SK-N-SH (cell line): ENCODE results near the gene FLAD1. TPM values are rescaled to one million over a fixed set of nuclear protein-coding genes. Genes with fewer than 3 reads are reported as not detected.

Source experiments
- CTCF ChIA-PET: fragments of 300-600, 350-600 bp; formaldehyde crosslinking; extraction: SDS; loops from one replicate; lab custom pipeline; 2021; lab: Yijun Ruan, JAX
- POLR2A ChIA-PET: fragments of 350-600 bp; sonication (Branson Sonifier 250); formaldehyde crosslinking; extraction: SDS; loops from one replicate; lab custom pipeline; 2020; ENCODE audit warnings: antibody characterized with exemption, inconsistent platforms; lab: Yijun Ruan, JAX
- DNase-seq: peaks from one replicate; pipeline ENCODE4 v3.0.0; 2012
- H2AFZ ChIP-seq: fragments of 200-600 bp; sonication (generic); 2 replicates; pipeline ENCODE4 v1.8.1; 2016; ENCODE audit warnings: antibody characterized with exemption, mild to moderate bottlenecking, low read depth
- H3F3A ChIP-seq: fragments of 200-600 bp; sonication (generic); replicated peaks from 2 replicates; pipeline ENCODE3; 2016; ENCODE audit warnings: antibody characterized with exemption, mild to moderate bottlenecking; ENCODE audit not compliant: insufficient read depth
- H3K27ac ChIP-seq, 2 experiments: fragments of 200-500 bp in 1 of 2; fragments of 200-600 bp in 1 of 2; sonication (Bioruptor generic) in 1 of 2; sonication (generic), shearing (Covaris generic) in 1 of 2; 2 replicates each; pipeline versions ENCODE4 v1.5.1 to v1.6.1; 2014 to 2016; ENCODE audit warnings: low read depth in 2 of 2, inconsistent platforms in 1 of 2, low read length in 1 of 2, mild to moderate bottlenecking in 1 of 2, mixed read lengths in 1 of 2
- H3K27me3 ChIP-seq: fragments of 200-600 bp; sonication (generic), shearing (Covaris generic); 2 replicates; pipeline ENCODE4 v1.6.1; 2016; ENCODE audit warnings: mixed run types; ENCODE audit not compliant: insufficient read depth
- H3K36me3 ChIP-seq, 2 experiments: fragments of 200-500 bp in 1 of 2; fragments of 200-600 bp in 1 of 2; sonication (Bioruptor generic) in 1 of 2; sonication (generic) in 1 of 2; replicated peaks in 1 of 2; 2 replicates each; pipeline versions ENCODE3 to v1.5.1; 2014 to 2016; ENCODE audit warnings: low read length in 1 of 2, mild to moderate bottlenecking in 1 of 2; ENCODE audit not compliant: insufficient read depth in 2 of 2, control insufficient read depth in 1 of 2
- H3K4me1 ChIP-seq, 2 experiments: fragments of 200-500 bp in 1 of 2; fragments of 200-600 bp in 1 of 2; sonication (Bioruptor generic) in 1 of 2; sonication (generic), shearing (Covaris generic) in 1 of 2; 2 replicates each; pipeline versions ENCODE4 v1.5.1 to v1.6.1; 2014 to 2016; ENCODE audit warnings: low read depth in 1 of 2, low read length in 1 of 2, mixed run types in 1 of 2; ENCODE audit not compliant: insufficient read depth in 2 of 2, control insufficient read depth in 1 of 2
- H3K4me2 ChIP-seq: fragments of 200-600 bp; sonication (generic), shearing (Covaris generic); 2 replicates; pipeline ENCODE4 v1.6.1; 2017; ENCODE audit warnings: mixed run types
- H3K4me3 ChIP-seq, 2 experiments: fragments of 200-500 bp in 1 of 2; fragments of 200-600 bp in 1 of 2; sonication (Bioruptor generic) in 1 of 2; sonication (generic), shearing (Covaris generic) in 1 of 2; 2 replicates each; pipeline versions ENCODE4 v1.5.1 to v1.8.1; 2014 to 2016; ENCODE audit warnings: low read depth in 2 of 2, inconsistent platforms in 1 of 2, low read length in 1 of 2, mild to moderate bottlenecking in 1 of 2, mixed read lengths in 1 of 2, moderate library complexity in 1 of 2
- H3K79me2 ChIP-seq: fragments of 200-600 bp; sonication (generic); 2 replicates; pipeline ENCODE4 v1.8.1; 2017; ENCODE audit warnings: mild to moderate bottlenecking; ENCODE audit not compliant: insufficient read depth
- H3K9ac ChIP-seq: fragments of 200-600 bp; sonication (generic); 2 replicates; pipeline ENCODE4 v1.6.1; 2017; ENCODE audit warnings: mixed run types
- H3K9me2 ChIP-seq: fragments of 200-600 bp; sonication (generic); 2 replicates; pipeline ENCODE4 v1.6.1; 2017; ENCODE audit warnings: mixed run types
- H3K9me3 ChIP-seq: fragments of 200-600 bp; sonication (generic); 2 replicates; pipeline ENCODE4 v1.6.1; 2017; ENCODE audit warnings: mixed run types, mild to moderate bottlenecking, moderate library complexity
- H4K20me1 ChIP-seq: fragments of 200-600 bp; sonication (generic); 2 replicates; pipeline ENCODE4 v1.6.1; 2017; ENCODE audit warnings: mild to moderate bottlenecking, mixed run types; ENCODE audit not compliant: insufficient read depth
- GATA2 ChIP-seq: sonication (generic); formaldehyde crosslinking; IDR thresholded peaks from 2 replicates; pipeline ENCODE4 v1.5.0; 2020; ENCODE audit warnings: mild to moderate bottlenecking, missing genetic modification reagents
- NFIC ChIP-seq: IDR thresholded peaks from 2 replicates; pipeline ENCODE4 v1.4.0; 2012; ENCODE audit warnings: borderline replicate concordance
- RXRA ChIP-seq: IDR thresholded peaks from 2 replicates; pipeline ENCODE4 v1.4.0; 2012; ENCODE audit warnings: low read depth, mild to moderate bottlenecking, borderline replicate concordance
- TAF1 ChIP-seq: IDR thresholded peaks from 2 replicates; pipeline ENCODE4 v1.6.1; 2012; ENCODE audit warnings: low read depth, mild to moderate bottlenecking, low read length, moderate library complexity, borderline replicate concordance
- YY1 ChIP-seq: IDR thresholded peaks from 2 replicates; pipeline ENCODE4 v1.4.0; 2012; ENCODE audit warnings: low read depth, mild to moderate bottlenecking
- WGBS: methylation state at CpG from one replicate; pipeline ENCODE4 v1.1.6; 2017; ENCODE audit warnings: low lambda C conversion rate; 5-methylcytosine and 5-hydroxymethylcytosine counted together
- polyA plus RNA-seq, 3 experiments: library from polyadenylated mRNA; depleted of rRNA; stranded (reverse); fragments of >200 nt; gene quantifications; 2 replicates each; pipeline ENCODE4 v1.2.3, GENCODE V29; 2012
- TF ChIP-seq, protein P1 (sequence below): IDR thresholded peaks from 2 replicates; pipeline ENCODE4 v1.4.0; 2012; ENCODE audit warnings: low read depth, borderline replicate concordance
- TF ChIP-seq, protein P2 (sequence below): IDR thresholded peaks from 2 replicates; pipeline ENCODE4; 2012

The FLAD1 gene
- polyA plus RNA-seq, 1 of the 3 experiments (the other 2 are of a cell fraction), result 50.8 TPM

DNA sequence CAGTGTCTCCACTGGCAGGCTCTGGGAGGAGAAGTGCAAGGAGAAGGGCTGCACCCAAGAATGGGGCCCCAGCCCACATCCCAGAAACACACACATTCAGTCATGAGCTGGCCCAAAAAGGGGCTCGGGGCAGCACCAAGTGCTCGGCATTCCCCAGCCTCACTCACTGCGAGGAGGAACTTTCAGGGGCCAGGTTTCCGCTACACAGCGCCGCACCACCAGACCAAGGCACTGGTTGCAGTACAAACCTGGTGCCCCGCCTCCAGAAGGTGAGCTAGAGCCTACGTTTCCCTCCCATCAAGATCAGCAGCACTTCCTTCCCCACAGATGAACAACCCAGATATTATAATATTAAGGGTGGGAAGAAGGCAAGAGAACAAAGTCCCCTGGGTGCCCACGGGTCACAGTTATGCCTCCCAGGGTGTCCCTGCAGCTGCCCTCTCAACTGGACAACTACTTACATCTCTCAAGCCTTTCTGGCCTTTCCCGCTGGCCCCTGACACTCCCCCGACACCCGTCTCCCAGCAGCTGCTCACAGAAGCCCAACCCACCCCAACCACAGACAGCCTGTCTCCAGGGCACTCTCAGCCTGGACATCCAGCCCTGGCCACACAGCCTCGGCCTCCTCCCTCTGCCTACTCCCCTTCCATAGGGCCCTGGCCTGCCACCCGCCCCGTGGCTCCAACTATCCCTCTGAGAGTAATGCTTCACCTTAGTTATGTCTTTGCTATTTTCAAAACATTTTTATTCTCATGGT is 31.1 kb upstream of the FLAD1 start:
- H3K9ac ChIP-seq, result no peak overlapping the region
- H3K79me2 ChIP-seq, result no peaks in the 10 kb centered on the region
- POLR2A ChIA-PET, result interaction anchor here (1.6 kb wide), 1 partner anchor 9 kb away, joined by 5 read pairs; the partner anchor contains the start of gene PYGO2

GRCh38 chr1:154952664-154953063 is 30.5 kb upstream of the FLAD1 start:
- WGBS, result 82% methylated on average over 6 of the region's 6 CpGs
- H3F3A ChIP-seq, result peaks cover 8% of the 10 kb centered on the region
- H2AFZ ChIP-seq, result no peak overlapping the region
- DNase-seq, result no peak
- TF ChIP-seq YY1 (no peak), NFIC (no peak)
- no peak overlapping the region for H3K27ac ChIP-seq
- H4K20me1 ChIP-seq, result no peaks in the 10 kb centered on the region
- no peak overlapping the region for H3K4me2 ChIP-seq
- peaks cover 0 to 42% of the 10 kb centered on the region in 2 experiments; a peak in 3 of 4 replicates for H3K4me1 ChIP-seq
- no peaks in the 10 kb centered on the region for H3K9me2 ChIP-seq
- H3K27me3 ChIP-seq, result no peaks in the 10 kb centered on the region
- POLR2A ChIA-PET, result interaction anchor here (1.6 kb wide), 1 partner anchor 8 kb away, joined by 5 read pairs; the partner anchor contains the start of gene PYGO2
- CTCF ChIA-PET, result interaction anchor here (0.9 to 37.5 kb wide), 7 partner anchors 9 to 393 kb away, joined by 3 to 640 read pairs (median 4); partner anchors contain the start of genes LENEP, PYGO2 and ZBTB7B
- H3K4me3 ChIP-seq, result no peak overlapping the region
- no peaks in the 10 kb centered on the region for H3K79me2 ChIP-seq
- H3K9ac ChIP-seq, result no peak overlapping the region
- peaks cover 0 to 15% of the 10 kb centered on the region in 2 experiments for H3K36me3 ChIP-seq
- H3K9me3 ChIP-seq, result no peaks in the 10 kb centered on the region

More for the DNA sequence above, 31.1 kb upstream of the FLAD1 start:
- TF ChIP-seq TAF1 (no peak), GATA2 (CRISPR knock-in tag) (no peak), RXRA (no peak)
- TF ChIP-seq, protein P1, sequence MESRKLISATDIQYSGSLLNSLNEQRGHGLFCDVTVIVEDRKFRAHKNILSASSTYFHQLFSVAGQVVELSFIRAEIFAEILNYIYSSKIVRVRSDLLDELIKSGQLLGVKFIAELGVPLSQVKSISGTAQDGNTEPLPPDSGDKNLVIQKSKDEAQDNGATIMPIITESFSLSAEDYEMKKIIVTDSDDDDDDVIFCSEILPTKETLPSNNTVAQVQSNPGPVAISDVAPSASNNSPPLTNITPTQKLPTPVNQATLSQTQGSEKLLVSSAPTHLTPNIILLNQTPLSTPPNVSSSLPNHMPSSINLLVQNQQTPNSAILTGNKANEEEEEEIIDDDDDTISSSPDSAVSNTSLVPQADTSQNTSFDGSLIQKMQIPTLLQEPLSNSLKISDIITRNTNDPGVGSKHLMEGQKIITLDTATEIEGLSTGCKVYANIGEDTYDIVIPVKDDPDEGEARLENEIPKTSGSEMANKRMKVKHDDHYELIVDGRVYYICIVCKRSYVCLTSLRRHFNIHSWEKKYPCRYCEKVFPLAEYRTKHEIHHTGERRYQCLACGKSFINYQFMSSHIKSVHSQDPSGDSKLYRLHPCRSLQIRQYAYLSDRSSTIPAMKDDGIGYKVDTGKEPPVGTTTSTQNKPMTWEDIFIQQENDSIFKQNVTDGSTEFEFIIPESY, result no peak
- TF ChIP-seq, protein P2, sequence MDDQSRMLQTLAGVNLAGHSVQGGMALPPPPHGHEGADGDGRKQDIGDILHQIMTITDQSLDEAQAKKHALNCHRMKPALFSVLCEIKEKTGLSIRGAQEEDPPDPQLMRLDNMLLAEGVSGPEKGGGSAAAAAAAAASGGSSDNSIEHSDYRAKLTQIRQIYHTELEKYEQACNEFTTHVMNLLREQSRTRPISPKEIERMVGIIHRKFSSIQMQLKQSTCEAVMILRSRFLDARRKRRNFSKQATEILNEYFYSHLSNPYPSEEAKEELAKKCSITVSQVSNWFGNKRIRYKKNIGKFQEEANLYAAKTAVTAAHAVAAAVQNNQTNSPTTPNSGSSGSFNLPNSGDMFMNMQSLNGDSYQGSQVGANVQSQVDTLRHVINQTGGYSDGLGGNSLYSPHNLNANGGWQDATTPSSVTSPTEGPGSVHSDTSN, result no peak
- Histone ChIP-seq H3F3A (peaks cover 5% of the 10 kb centered on the region), H3K9me3 (no peaks in the 10 kb centered on the region), H3K27me3 (no peaks in the 10 kb centered on the region), H3K27ac (no peak overlapping the region), H2AFZ (no peak overlapping the region), H3K36me3 (peaks cover 0 to 19% of the 10 kb centered on the region in 2 experiments), H3K4me3 (no peak overlapping the region), H3K4me1 (peaks cover 0 to 42% of the 10 kb centered on the region in 2 experiments; a peak in 3 of 4 replicates), H4K20me1 (no peaks in the 10 kb centered on the region), H3K4me2 (no peak overlapping the region), H3K9me2 (no peaks in the 10 kb centered on the region)
- 76% methylated on average over 15 of the region's 15 CpGs for WGBS
- DNase-seq, result peak; percentile 49
- CTCF ChIA-PET, result interaction anchor here (0.8 to 37.5 kb wide), 9 partner anchors 9 to 392 kb away, joined by 3 to 640 read pairs (median 4); partner anchors contain the start of genes LENEP, PMVK, PYGO2 and ZBTB7B
